Right ventricle myocardium superior (tissue), 1 donor: Measurements from ENCODE around the gene AP1S1. TPM values are rescaled to one million over a fixed set of nuclear protein-coding genes. Genes with fewer than 3 reads are reported as not detected.
A peak's percentile ranks its signal among the peaks of the same experiment; 100 is the strongest.

Experiments
- ATAC-seq: fragments of 200-7000 bp; cut with Tn5 transposase; one replicate; pipeline ENCODE4 v1.9.1; 2020; ENCODE audit warnings: mild to moderate bottlenecking; ENCODE audit not compliant: poor library complexity
- DNase-seq: peaks from one replicate; pipeline ENCODE4 v3.0.0-alpha.2; 2020
- intact Hi-C: fragments of 100-400 bp; cut with DNase I; formaldehyde crosslinking; loops from one replicate; pipeline ENCODE4 v1.11.2; 2022
- total RNA-seq: library from RNA; stranded (reverse); fragmentation: NEBNext Ultra II Directional; extraction: Animal tissue kit (Norgen Biotek cat#: 25700); gene quantifications from one replicate; pipeline ENCODE4 v1.2.1, GENCODE V29; 2021
- donor health status: DM: no; HTN: yes; CAD: no; lungs with severe emphysema.

AP1S1 gene
- total RNA-seq, 1 donor from 2014 or later, result 14.1 TPM

DNA sequence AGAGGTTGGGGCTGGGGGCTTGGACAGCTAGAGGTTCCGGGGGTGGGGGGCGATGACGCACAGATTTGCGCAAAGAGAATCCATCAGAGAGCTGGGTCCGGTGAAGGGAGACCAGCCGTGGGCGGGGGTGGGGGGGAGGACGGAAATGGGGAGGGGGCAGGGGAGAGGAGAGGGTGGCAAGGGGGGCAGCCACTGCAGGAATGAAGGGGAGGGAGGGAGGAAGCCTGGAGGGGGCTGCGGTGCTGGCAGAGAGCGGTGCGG, 12.3 kb downstream of the AP1S1 start:
- no peak for DNase-seq

DNA sequence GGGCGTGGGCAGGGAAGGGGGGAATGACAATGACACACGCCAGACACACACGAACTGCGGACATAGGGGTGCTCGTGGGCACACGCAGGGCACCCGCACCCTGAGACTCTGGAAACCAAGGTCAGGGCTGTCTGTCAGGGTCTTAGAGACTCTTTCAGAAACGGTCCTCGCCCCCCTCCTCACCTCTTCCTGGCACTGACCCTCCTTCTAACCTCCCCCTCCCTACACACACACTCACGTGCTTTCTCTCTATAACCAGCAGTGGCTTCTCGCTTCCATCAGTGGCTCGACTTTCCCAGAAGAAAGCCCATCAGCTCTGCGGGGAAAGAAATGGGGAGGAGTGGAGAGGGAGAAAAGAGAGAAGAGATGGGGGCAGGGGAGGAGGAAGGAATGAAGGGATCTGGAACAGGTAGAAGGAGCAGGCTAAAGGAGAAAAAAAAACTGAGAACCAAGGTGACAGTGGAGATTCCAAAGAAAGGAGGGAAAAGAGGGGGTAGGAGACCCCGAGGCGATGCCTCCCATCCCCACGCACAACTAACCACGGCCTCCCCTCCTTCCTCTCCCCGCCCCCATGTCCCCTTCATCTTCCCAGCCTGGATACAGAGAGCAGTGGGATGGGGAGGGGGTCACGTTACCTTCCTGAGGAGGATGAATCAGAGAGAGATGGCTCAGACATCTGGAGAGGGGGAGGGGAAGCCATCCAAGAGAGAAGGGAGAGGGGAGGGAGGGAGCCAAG, 12.8 kb downstream of the AP1S1 start:
- intact Hi-C loops, result no loop called here
- DNase-seq (no peak), ATAC-seq (no peak)

More for the DNA sequence above, 12.3 kb downstream of the AP1S1 start:
- ATAC-seq, result no peak
- intact Hi-C loops, result no loop called here

DNA sequence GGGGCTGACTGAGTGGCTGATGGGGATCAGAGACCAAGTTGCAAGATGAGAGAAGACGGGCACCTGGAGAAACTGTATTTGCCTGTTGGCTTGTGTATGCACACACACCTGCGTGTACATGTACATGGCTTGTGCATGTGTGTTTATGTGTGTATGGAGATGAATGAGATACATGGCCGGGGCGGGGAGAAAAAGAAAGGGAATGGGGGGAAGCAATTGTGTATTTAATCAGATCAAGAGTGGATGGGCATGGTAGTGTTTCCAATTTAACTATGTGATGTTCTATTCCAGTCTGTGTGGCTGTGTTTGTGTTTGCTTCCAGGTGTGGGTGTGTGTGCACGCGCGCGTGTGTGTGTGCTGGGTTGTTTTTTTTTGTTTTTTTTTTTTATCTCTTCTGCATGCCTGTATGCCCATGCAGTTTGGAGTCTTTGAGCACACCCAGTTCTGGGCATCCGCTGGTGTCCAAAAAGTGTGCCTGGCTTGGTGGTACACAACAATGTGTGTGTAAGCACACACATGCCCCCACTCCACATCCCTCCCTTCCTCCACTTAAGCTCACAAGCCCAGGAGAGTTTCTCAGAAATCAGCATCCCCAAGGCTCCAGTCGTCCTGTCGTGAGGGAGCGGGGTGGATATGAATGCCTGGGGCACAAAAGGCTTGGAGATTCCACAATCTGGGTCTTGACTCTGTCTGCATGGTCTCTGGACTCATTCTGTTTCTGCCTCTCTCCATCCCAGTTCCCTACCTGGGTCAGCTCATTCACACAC, 13.6 kb downstream of the AP1S1 start:
- DNase-seq, result no peak
- intact Hi-C loops, result no loop called here
- no peak for ATAC-seq

DNA sequence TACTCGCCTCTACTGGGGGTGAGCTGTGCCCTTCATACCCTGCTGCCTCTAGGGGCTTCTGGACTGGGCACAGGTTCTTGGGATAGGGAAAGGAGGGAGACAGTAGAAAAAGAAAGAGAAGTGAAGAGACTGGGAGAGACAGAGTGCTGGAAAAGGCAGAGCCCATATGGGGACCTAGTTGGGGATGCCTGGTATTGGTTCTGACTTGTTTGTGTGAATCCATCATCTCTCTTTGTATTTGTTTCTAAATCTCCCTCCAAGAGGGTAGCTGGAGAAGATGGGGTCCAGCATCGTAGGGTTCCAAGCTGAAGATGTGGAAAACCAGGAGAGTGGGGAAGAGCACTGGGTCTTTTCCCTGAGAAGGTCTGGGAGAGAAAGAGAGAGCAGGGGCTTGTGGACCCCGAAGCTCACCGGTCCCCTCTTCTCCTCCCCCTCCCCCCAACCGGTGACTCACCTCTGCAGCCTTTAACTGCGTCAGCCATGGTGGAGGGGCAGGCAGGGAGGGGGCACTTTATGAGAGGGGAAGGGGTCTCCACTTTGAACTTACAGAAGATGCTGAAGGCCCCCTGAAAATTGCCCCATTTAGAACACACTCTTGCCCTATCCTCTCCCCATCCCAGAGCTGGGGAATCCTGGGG, 14.3 kb downstream of the AP1S1 start:
- ATAC-seq (no peak), DNase-seq (no peak)
- intact Hi-C loops, result no loop called here

DNA sequence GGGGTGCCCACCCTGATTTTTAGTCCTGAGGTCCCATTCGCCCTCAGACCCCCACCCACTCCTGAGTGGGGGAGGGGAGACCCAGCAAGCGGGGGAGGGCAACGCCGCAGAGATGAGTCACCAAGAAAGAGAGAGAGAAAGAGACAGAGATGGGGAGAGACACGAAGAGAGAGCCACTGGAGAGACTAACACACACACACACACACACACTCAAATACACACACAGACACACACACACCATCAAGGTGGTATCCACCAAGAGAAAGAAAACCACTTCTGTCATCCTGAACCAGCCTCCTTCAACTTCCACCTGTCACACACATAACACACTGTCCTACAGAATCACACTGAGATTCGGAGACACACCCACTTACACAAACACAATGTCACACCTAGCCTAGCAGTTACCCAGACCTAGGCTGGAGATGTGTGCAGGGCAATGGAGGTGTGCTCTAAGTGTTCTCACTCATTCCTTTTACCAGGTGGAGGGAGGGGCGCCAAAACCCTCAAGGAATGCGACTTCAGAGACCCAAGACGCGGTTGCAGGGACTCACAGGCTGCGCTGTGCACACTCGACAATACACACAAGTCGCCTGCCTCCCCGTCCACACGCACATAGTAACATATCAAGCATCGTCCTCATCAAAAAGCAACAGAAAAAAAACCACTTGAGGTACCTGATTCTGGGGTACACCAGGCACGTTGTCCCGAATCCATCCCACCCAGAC, 15.0 kb downstream of the AP1S1 start:
- intact Hi-C loops, result no loop called here
- ATAC-seq, result no peak

DNA sequence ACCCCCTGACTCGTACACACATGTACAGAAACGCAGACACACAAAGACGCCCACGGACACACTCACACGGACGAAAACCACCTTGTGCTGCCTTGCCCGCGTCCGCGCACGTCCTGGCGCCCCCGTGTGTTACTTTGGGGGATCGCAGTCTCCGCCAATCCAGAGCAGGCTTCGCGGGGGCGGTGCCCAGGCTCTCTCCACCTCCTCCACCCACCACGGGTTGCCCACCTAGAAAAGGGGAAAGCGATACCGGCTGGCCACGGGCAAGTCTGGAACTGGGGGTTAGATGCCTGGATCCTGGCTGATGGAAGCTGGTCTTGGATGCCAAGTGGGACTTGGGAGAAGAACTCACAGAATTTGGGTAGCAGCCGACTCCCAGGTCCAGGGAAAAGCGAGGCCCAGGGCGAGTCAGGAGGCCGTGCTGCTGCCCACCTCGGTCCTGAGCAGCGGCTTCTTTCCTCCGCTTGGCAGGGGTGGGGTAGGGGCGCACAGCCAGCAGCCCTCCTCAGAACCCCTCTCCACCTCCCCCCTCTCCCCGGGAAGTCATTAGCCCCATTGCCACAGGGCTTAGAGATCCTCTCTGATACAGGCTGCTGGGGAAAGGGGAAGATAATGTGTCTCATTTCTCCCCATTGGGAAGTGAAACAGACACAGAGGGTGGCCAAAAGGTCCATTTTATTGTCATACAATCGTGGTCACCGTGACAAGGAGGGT, 15.7 kb downstream of the AP1S1 start:
- intact Hi-C loops, result no loop called here
- DNase-seq (peak; percentile 83), ATAC-seq (peak; percentile 48)

More for the DNA sequence above, 15.0 kb downstream of the AP1S1 start:
- no peak for DNase-seq

DNA sequence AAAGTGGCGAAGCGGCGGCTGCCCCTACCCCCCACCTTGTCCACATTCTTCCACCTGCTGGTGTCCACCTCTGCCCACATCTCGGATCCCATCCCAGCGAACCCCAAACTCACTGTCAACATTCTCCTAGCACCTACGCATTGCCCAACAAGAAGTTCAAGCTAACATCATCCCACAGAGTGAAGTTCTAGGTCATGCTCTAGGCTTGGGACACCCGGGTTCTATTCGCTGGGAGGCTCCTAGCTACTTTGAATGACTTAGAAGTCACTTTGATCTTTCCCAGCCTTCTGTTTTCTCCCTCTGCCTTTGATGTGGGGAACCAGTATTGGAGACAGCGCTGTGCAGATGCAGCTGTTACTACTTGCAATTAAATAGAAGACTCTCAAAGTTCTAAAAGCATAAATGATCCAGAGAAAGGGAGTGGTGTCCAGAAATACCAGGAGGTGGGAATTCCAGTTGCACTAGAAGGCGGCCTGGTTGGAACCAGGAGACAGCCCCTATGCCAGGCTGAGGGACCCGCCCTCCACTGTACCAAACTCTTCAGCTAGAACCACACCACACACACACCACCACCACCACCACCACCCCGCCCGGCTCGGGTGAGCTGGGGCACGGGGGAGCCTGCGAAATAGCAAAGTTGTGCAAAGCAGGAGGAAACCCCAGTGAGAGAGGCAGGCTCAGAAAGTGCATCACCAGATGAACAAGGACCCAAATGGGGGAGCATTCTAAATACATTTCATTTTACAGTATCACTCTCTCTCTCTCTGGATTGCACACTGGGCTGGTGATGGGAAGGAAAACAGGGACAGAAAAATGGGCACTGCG, 16.6 kb downstream of the AP1S1 start:
- DNase-seq (no peak), ATAC-seq (no peak)
- intact Hi-C loops, result no loop called here

DNA sequence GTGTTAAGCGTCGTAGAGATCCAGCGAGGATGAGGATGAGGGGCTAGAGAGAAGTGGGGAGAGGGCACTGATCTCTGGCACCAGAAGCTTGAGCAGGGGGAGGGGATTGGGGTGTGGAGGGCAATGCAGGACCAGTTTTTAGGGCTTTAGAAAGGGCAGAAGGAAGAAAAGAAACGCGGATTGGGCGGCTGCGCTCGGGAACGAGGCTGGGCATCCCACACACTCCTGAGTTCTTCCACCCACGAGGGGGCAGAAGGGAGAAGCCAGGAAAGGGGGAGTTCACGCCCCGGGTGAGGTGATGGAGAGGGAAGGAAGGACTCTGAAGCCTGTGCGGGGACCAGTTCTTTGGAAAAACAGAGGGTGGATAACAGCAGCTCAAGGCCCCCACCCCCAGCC, 17.2 kb downstream of the AP1S1 start:
- DNase-seq (no peak), ATAC-seq (no peak)
- intact Hi-C loops, result no loop called here

DNA sequence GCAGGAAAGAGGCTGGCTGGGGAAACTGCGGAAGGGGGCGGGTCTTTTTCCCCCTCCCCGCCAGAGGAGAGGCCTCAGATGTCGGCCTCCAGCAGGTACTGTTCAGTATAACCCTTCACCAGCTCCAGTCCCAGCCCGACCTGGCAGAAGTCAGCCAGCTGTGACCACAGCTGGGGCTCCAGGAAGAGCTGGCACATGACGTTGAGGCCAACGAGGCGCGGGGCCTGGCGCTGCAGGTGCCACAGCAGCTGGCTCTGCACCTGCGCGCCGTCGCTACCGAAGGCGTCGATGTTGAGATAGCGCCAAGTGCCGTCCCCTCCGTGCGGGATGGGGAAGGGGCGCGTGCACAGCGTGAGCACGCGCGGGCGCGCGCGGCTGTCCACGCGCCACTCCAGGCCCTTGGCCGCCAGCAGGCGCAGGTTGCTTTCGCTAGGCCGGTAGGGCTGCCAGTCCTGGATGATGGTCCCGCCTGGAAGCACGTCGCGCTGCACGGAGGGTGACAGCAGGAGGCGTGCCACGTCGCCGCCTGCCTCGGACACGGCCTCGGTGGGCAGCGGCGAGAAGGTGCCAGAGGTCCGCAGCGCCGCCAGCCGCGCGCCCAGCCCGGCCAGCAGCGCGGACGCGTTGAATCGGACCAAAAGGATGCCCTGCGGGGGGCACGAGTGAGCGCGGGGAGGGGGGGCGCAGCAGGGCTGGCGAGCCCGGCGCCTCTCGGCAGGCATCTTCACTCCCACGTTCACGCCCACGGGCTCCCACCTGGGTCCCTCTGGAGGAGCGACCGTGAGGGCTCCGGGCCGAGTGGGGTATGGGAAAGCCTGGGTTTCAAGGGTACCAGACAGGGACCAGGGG, 18.0 kb downstream of the AP1S1 start:
- intact Hi-C loops, result no loop called here
- DNase-seq (no peak), ATAC-seq (no peak)

DNA sequence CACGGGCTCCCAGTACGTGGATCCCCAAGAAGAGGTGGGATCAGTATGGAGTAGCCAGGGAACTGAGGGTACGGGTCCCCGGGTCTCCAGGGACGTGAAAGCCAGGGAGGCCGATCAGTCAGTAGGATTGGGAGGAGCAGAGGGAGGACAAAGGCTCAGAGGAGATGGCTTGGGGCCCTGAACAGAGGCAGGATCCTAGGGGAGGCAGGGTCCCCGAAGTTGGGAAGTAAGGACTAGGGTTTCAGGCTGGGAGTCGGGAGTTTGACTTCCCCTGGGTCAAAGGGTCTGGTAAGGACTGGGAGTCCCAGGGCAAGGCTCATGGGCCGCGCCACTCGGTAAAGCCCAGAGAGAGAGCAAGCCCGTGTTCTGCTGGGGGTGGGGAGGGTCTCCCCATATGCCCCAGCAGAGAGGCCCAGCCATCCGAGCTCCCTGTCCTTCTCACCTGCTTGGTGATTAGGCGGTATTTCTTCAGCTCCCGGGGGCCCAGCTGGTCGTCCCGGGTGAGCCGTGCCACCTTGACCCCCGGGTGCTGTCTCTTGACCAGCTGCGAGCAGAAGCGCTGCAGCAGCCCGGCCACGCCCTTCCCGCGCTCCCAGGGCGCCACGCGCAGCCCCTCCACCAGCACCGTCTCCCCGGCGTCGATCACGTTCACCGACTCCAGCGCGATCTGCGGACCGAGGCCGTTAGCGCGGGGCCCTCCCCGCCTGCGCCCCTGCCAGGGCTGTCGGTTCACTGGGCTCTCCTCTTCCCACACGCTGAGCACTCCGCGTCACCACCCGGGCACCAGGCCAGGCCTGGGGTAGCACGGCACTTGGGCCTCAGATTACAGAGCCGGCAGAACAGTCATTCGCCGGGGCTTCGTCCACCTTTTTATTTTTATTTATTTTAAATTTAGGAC, 18.8 kb downstream of the AP1S1 start:
- intact Hi-C loops, result no loop called here
- peak; percentile 82 for DNase-seq
- peak; percentile 84 for ATAC-seq

DNA sequence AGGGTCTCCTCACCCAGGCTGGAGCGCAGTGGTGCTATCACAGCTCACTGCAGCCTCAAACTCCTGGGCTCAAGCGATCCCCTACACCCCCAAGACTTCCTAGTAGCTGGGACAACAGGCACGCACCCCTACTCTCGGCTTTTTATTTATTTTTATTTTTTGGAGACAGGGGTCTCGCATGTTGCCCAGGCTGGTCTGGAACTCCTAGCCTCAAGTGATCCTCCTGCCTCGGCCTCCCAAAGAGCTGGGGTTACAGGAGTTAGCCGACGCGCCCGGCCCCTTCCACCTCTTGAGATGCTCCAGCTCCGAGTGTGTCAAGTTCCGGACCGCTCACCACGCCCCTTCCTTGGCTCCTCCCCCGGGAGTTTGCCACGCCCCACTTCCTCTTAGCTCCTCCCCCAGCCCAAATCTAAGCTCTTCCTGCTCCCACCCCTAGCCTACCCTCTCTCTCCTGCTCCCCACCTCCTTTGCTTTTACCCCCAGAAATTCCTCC, 19.5 kb downstream of the AP1S1 start:
- DNase-seq (no peak), ATAC-seq (no peak)
- intact Hi-C loops, result no loop called here

DNA sequence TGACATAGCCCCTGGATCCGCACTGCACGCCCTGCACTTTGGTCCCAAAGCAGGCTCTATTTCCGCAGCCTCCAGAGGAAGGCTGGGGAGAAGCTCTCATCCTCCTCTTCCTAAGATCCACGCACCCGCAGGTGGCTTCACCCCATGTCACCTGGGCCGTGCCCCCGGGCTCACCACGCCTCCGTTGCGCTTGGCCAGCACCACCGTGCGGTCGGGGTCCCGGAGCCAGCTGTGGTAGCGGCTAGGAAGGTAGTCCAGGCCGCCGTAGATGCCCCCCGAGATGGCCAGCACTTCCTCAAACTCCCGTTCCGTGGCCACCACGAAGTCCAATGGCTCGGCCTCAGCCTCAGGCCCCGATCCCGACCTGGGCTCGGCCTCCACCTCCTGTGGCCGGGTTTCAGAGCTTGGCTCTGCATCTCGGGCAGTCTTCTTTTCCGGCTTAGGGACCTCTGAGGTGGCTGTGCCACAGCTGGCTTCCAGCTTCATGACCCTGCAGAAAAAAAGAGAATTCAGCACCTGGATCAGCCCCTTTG, 20.1 kb downstream of the AP1S1 start:
- DNase-seq (no peak), ATAC-seq (no peak)
- intact Hi-C loops, result no loop called here

DNA sequence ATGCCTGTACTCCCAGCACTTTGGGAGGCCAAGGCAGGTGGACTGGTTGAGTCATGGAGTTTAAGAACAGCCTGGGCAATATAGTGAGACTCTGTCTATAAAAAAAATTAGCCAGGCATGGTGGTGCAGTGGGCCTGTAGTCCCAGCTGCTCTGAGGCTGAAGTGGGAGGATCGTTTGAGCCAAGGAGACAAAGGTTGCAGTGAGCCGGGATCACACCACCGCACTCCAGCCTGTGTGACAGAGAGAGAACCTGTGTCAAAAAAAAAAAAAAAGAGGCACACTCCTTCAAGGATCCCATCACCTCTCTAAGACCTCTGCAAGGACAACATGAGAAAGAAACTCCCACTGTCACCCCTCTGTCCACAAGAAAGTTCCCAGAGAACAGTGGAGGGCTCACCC, 21.4 kb downstream of the AP1S1 start:
- DNase-seq (no peak), ATAC-seq (no peak)
- intact Hi-C loops, result no loop called here

DNA sequence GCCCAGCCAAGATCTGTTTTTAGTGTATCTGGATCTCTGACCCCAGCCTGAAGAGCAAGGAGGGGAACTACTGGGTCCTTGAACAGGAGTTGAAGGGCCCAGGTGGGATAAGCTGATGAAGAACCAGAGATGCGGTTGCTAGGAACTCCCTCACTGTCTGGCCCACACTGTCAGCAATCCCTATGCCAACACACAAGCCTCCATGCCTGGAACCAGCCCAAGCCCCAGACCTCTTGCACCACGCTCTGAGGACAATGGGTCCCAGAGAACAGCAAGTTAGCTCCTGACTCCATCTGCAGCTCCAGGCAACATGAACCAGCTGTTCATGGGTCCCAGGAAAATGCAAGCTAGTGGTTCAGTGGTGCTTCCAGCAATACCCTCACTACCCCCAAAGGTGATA, 23.4 kb downstream of the AP1S1 start:
- DNase-seq, result no peak
- ATAC-seq, result no peak
- intact Hi-C loops, result no loop called here

DNA sequence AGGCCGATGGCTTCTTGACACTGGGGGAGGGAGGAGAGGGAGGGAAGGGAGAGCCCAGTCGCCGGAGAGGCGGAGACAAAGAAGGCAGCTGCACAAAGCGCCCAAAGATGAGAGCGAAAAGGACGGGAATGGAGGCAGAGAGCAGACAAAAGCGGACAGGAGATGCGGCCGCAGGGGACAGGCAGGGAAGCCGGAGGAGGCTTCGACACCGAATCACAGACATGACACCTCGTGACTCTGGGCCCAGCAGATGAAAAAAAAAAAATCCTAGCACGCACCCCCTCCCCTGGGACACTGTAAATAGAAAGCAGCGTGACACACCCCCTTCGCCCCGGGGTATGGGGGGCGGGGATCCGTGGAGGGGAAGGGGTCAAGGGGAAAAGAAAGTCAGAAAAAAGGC, 24.8 kb downstream of the AP1S1 start:
- intact Hi-C loops, result no loop called here
- ATAC-seq, result no peak
- no peak for DNase-seq

DNA sequence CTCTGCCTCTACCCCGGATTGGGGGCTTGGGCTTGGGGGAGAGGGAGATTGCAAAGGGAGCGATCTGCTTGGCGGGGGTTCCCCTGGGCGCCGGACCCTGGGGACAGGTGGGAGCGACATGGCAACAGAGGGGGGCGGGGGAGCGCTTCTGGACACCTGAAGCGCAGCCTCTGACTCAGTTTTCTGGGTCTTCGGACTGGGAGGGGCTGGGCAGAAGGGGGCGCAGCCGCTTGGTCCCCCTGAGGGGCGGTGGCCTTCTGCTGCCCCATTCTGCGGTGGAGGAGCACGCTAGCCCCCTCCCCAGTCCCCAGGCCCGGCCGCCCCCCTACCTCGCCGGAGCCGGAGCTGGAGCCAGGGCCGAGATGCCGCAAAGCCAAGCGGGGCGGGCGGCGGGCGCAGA, 25.4 kb downstream of the AP1S1 start:
- ATAC-seq, result no peak
- intact Hi-C loops, result no loop called here
- no peak for DNase-seq
